ENCODE results near the gene PPARD. TPM values are rescaled to one million over a fixed set of nuclear protein-coding genes. Genes with fewer than 3 reads are reported as not detected.

PPARD gene
- total RNA-seq, 2 donors from 2014 or later: 10.9 to 11.5 TPM

DNA sequence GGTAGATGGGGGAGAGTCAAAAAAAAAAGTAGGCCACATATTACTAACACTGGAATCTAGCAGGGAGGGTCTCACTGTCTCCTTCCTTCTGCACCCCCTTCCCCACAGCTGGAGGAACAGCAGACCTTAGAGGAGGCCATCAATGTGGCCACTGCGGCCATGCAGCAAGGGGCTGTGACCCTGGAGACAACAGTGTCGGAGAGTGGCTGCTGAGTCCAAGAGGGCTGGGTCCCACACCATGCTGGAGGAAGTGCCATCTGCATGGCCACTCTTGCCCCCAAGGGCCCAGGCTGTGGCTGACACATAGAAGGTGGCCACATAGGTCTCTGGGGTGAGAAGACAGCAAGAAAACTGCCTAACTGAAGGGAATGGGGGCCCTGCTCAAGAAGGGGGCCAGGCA, 47.3 kb upstream of the PPARD start:
- H3K27ac Mint-ChIP-seq: no peak overlapping the region
- Histone ChIP-seq H3K4me1 (ENCODE audit: control insufficient read depth, insufficient read depth, low read length) (no peaks in the 10 kb centered on the region), H3K4me3 (ENCODE audit: low read length) (no peak overlapping the region), H3K9me3 (ENCODE audit: control insufficient read depth, low read length) (no peaks in the 10 kb centered on the region), H3K27ac (ENCODE audit: low read depth, low read length) (no peak overlapping the region), H3K36me3 (ENCODE audit: control insufficient read depth, insufficient read depth, low read length) (peaks cover 21% of the 10 kb centered on the region), H3K9ac (ENCODE audit: extremely low read depth, low read length, poor library complexity, severe bottlenecking) (no peak overlapping the region), H3K27me3 (ENCODE audit: control insufficient read depth, insufficient read depth, low read length, poor library complexity, severe bottlenecking) (no peaks in the 10 kb centered on the region)
- no peak for DNase-seq
- H3K4me3 Mint-ChIP-seq: no peak overlapping the region
- H3K4me1 Mint-ChIP-seq: peaks cover 6% of the 10 kb centered on the region
- H3K9me3 Mint-ChIP-seq: no peaks in the 10 kb centered on the region
- TF ChIP-seq, protein P1, sequence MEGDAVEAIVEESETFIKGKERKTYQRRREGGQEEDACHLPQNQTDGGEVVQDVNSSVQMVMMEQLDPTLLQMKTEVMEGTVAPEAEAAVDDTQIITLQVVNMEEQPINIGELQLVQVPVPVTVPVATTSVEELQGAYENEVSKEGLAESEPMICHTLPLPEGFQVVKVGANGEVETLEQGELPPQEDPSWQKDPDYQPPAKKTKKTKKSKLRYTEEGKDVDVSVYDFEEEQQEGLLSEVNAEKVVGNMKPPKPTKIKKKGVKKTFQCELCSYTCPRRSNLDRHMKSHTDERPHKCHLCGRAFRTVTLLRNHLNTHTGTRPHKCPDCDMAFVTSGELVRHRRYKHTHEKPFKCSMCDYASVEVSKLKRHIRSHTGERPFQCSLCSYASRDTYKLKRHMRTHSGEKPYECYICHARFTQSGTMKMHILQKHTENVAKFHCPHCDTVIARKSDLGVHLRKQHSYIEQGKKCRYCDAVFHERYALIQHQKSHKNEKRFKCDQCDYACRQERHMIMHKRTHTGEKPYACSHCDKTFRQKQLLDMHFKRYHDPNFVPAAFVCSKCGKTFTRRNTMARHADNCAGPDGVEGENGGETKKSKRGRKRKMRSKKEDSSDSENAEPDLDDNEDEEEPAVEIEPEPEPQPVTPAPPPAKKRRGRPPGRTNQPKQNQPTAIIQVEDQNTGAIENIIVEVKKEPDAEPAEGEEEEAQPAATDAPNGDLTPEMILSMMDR (conservative IDR thresholded peaks at IDR 0.05): no peak
- no peaks in the 10 kb centered on the region for H3K27me3 Mint-ChIP-seq (ENCODE audit: insufficient read depth)
- peaks cover 44% of the 10 kb centered on the region for H3K36me3 Mint-ChIP-seq (ENCODE audit: low read depth)
- 88% methylated on average over 2 of the region's 2 CpGs; no CpG with 5 or more reads in 1 of the 2 experiments for WGBS, 2 experiments (ENCODE audit: insufficient coverage in 1 of 2, insufficient read length in 1 of 2)

GRCh38 chr6:35295521-35296315, 46.6 kb upstream of the PPARD start:
- TF ChIP-seq, protein P1 (conservative IDR thresholded peaks at IDR 0.05): no peak
- WGBS, 2 experiments (ENCODE audit: insufficient coverage in 1 of 2, insufficient read length in 1 of 2): 64% methylated on average over 3 of the region's 3 CpGs; no CpG with 5 or more reads in 1 of the 2 experiments
- H3K27me3 ChIP-seq (ENCODE audit: control insufficient read depth, insufficient read depth, low read length, poor library complexity, severe bottlenecking): no peaks in the 10 kb centered on the region
- Mint-ChIP-seq H3K27me3 (ENCODE audit: insufficient read depth) (no peaks in the 10 kb centered on the region), H3K36me3 (ENCODE audit: low read depth) (peaks cover 37% of the 10 kb centered on the region), H3K27ac (no peak overlapping the region), H3K9me3 (no peaks in the 10 kb centered on the region), H3K4me1 (peaks cover 6% of the 10 kb centered on the region), H3K4me3 (no peak overlapping the region)
- no peak for DNase-seq
- H3K36me3 ChIP-seq (ENCODE audit: control insufficient read depth, insufficient read depth, low read length): peaks cover 14% of the 10 kb centered on the region
- H3K4me3 ChIP-seq (ENCODE audit: low read length): no peak overlapping the region
- H3K9ac ChIP-seq (ENCODE audit: extremely low read depth, low read length, poor library complexity, severe bottlenecking): no peak overlapping the region
- H3K4me1 ChIP-seq (ENCODE audit: control insufficient read depth, insufficient read depth, low read length): no peaks in the 10 kb centered on the region
- H3K9me3 ChIP-seq (ENCODE audit: control insufficient read depth, low read length): no peaks in the 10 kb centered on the region
- no peak overlapping the region for H3K27ac ChIP-seq (ENCODE audit: low read depth, low read length)

DNA sequence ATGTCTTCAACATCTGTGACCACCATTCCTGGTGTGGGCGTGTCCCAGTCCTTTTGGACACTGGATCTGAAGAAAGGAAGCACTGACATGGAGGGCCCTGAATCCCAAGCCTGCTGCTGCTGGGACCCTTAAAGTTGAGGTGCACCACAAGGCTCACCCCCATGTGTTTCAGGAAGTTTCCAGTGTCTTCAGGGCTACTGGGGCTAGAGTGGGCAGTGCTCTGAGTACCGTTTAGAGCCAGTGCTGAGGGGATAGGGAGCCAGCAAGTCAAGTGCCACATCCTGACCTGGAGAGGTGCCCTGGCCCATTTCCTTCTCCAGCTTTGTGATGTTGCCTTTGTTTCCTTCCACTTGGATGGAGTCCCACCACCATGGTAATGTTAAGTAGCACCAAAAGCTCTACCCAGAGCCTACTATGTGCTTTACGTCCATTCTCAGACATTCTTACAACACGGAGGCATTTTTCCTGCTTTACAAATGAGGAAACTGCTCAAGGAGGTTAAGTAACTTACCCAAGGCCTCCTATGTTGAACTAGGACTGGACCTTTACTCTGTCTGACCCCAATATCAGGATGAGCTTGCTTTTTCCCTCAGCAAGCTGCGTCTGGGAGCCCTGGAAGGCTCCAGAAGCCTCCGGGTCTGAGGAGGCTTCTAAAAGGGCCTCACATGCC, 45.3 kb upstream of the PPARD start:
- Mint-ChIP-seq H3K27ac (no peak overlapping the region), H3K4me1 (peaks cover 6% of the 10 kb centered on the region), H3K36me3 (ENCODE audit: low read depth) (peaks cover 27% of the 10 kb centered on the region), H3K27me3 (ENCODE audit: insufficient read depth) (no peaks in the 10 kb centered on the region), H3K9me3 (no peaks in the 10 kb centered on the region), H3K4me3 (no peak overlapping the region)
- Histone ChIP-seq H3K4me1 (ENCODE audit: control insufficient read depth, insufficient read depth, low read length) (no peaks in the 10 kb centered on the region), H3K36me3 (ENCODE audit: control insufficient read depth, insufficient read depth, low read length) (peaks cover 12% of the 10 kb centered on the region), H3K4me3 (ENCODE audit: low read length) (no peak overlapping the region), H3K9ac (ENCODE audit: extremely low read depth, low read length, poor library complexity, severe bottlenecking) (no peak overlapping the region), H3K27ac (ENCODE audit: low read depth, low read length) (no peak overlapping the region), H3K27me3 (ENCODE audit: control insufficient read depth, insufficient read depth, low read length, poor library complexity, severe bottlenecking) (no peaks in the 10 kb centered on the region), H3K9me3 (ENCODE audit: control insufficient read depth, low read length) (no peaks in the 10 kb centered on the region)
- no peak for DNase-seq
- TF ChIP-seq, protein P1 (conservative IDR thresholded peaks at IDR 0.05): no peak
- 86 to 94% methylated on average over 4 to 6 of the region's 6 CpGs for WGBS, 2 experiments (ENCODE audit: insufficient coverage in 1 of 2, insufficient read length in 1 of 2)
